ENCODE results near the gene RAB3A.

Gene RAB3A

GRCh38 chr19:18226956-18227780, 23.3 kb upstream of the RAB3A start:
- Histone ChIP-seq H3K9me3 (ENCODE audit: low read depth, low read length) (no peaks in the 10 kb centered on the region), H3K36me3 (ENCODE audit: insufficient read depth, low read length) (no peaks in the 10 kb centered on the region), H3K27ac (no peak overlapping the region), H3K9ac (ENCODE audit: insufficient read length) (no peak overlapping the region), H3K4me3 (no peak overlapping the region)
- no peak for DNase-seq (ENCODE audit: low read depth, low spot score)
- no peak for TF ChIP-seq POLR2AphosphoS5 (IDR thresholded peaks at IDR 0.05; ENCODE audit: borderline replicate concordance, low read depth, low read length)
- TF ChIP-seq FOXP2 (optimal IDR thresholded peaks at IDR 0.05; ENCODE audit: control extremely low read depth, extremely low read length, insufficient read depth) = no peak
- TF ChIP-seq EZH2 (IDR thresholded peaks at IDR 0.05) = no peak

- Histone ChIP-seq H3K9me3 (ENCODE audit: low read depth, low read length) (no peaks in the 10 kb centered on the region), H3K4me3 (peak within 1 kb of the TSS; percentile 77), H3K27ac (no peak within 1 kb of the TSS), H3K36me3 (ENCODE audit: insufficient read depth, low read length) (no peaks in the 10 kb centered on the region), H3K9ac (ENCODE audit: insufficient read length) (no peak within 1 kb of the TSS)
- no peak for TF ChIP-seq EZH2 (IDR thresholded peaks at IDR 0.05)
- TF ChIP-seq POLR2AphosphoS5 (IDR thresholded peaks at IDR 0.05; ENCODE audit: borderline replicate concordance, low read depth, low read length) = no peak
- TF ChIP-seq FOXP2 (optimal IDR thresholded peaks at IDR 0.05; ENCODE audit: control extremely low read depth, extremely low read length, insufficient read depth) = no peak
- no peak for DNase-seq (ENCODE audit: low read depth, low spot score)
Observed at GRCh38 chr19:18225702-18226468, 22.0 kb upstream of the RAB3A start, which contains the start of gene PDE4C. PDE4C (minus strand) TSS chr19:18226438; CDS start chr19:18226415, 23 bp downstream.

GRCh38 chr19:18225355-18225701, 21.5 kb upstream of the RAB3A start:
- no peak for DNase-seq (ENCODE audit: low read depth, low spot score)
- Histone ChIP-seq H3K27ac (no peak overlapping the region), H3K4me3 (peak overlapping the region; percentile 77), H3K9me3 (ENCODE audit: low read depth, low read length) (no peaks in the 10 kb centered on the region), H3K9ac (ENCODE audit: insufficient read length) (no peak overlapping the region), H3K36me3 (ENCODE audit: insufficient read depth, low read length) (no peaks in the 10 kb centered on the region)
- TF ChIP-seq EZH2 (IDR thresholded peaks at IDR 0.05) (no peak), POLR2AphosphoS5 (IDR thresholded peaks at IDR 0.05; ENCODE audit: borderline replicate concordance, low read depth, low read length) (no peak), FOXP2 (optimal IDR thresholded peaks at IDR 0.05; ENCODE audit: control extremely low read depth, extremely low read length, insufficient read depth) (no peak)

DNA sequence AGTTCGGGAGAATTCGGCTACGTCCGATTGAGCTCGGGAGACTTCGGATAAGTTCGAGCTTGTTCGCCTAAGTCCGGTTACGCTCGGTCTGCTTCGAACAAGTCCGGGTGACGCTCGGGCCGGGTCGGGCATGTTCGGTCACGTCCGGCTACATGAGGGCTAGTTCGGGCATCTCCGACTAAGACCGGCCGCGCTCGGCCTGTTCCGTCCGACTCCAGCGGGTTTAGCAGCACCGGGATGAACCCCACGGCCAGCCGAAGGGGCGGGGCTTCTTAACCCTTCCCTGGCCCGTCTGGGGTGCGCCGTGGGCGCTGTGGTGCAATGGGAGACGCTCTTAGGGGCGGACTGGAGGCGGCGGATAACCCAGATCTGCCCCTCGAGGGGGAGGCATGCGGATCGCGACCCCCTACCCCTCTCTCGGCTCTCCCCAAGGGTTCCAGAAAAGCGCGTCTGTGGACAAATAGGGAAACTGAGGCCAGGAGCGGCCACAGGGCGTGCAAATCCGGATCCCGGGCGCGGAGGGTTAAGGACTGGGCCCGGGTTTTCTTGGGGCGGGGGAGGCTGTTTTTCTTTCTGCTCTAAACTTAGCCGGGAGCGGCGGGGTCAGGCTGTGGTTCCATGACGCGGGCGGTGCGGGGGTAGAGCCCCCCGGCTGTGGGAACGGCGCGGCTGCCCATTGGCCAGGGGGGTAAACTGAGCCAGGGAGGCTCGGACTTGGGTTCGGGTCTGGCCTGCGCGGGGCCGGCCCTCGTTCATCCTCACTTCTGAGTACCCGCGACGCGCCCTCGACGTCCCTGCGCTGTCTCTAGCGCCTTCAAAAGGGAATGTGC, 20.9 kb upstream of the RAB3A start:
- Histone ChIP-seq H3K27ac (no peak overlapping the region), H3K4me3 (peak overlapping the region; percentile 77), H3K36me3 (ENCODE audit: insufficient read depth, low read length) (no peaks in the 10 kb centered on the region), H3K9ac (ENCODE audit: insufficient read length) (peak overlapping the region; percentile 62), H3K9me3 (ENCODE audit: low read depth, low read length) (no peaks in the 10 kb centered on the region)
- TF ChIP-seq POLR2AphosphoS5 (IDR thresholded peaks at IDR 0.05; ENCODE audit: borderline replicate concordance, low read depth, low read length) (no peak), EZH2 (IDR thresholded peaks at IDR 0.05) (no peak), FOXP2 (optimal IDR thresholded peaks at IDR 0.05; ENCODE audit: control extremely low read depth, extremely low read length, insufficient read depth) (peak; percentile 32)
- DNase-seq (ENCODE audit: low read depth, low spot score) = peak; percentile 82

- Histone ChIP-seq H3K9ac (ENCODE audit: insufficient read length) (no peak overlapping the region), H3K9me3 (ENCODE audit: low read depth, low read length) (no peaks in the 10 kb centered on the region), H3K4me3 (peak overlapping the region; percentile 77), H3K36me3 (ENCODE audit: insufficient read depth, low read length) (no peaks in the 10 kb centered on the region), H3K27ac (no peak overlapping the region)
- TF ChIP-seq EZH2 (IDR thresholded peaks at IDR 0.05) (no peak), POLR2AphosphoS5 (IDR thresholded peaks at IDR 0.05; ENCODE audit: borderline replicate concordance, low read depth, low read length) (no peak)
- no peak for DNase-seq (ENCODE audit: low read depth, low spot score)
Observed at GRCh38 chr19:18223860-18224524, 20.1 kb upstream of the RAB3A start.

DNA sequence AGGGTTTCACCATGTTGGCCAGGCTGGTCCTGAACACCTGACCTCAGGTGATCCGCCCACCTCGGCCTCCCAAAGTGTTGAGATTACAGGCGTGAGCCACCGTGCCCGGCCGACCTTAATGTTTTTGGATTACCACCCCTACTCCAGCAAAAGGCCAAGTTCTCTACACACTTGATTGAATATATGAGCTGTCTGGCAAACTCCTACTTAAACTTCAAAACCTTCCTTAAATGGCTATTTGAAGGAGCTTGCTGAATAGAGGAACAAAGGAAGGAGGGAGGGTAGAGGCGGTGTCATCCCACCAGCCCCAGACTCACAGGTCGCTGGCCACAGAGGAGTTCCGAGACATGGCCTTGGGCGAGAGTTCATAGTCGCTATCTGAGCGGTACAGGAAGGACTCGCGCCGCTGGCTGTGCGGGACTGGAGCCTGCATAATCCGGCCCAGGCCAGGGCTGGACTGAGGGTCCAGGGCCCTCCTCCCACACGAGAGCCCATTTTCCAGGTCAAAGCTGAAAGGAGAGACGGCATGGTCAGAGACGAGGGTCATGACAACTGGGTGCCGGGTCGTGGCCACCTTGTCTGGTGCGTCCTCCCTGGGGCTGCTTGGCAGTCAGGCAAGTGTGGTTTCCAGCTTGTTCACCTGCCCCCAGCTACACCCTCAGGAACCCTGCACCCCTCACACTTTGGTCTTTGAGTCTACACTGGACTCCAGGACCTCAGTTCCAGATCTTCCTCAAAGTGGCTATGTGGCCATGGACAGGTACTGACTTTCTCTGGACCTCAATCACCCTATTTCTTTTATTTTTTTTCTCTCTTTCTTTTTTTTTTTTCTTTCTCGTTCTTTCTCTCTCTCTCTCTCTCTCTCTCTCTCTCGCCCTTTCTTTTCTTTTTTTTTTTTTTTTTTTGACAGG, 18.2 kb upstream of the RAB3A start:
- no peak for TF ChIP-seq POLR2AphosphoS5 (IDR thresholded peaks at IDR 0.05; ENCODE audit: borderline replicate concordance, low read depth, low read length)
- TF ChIP-seq EZH2 (IDR thresholded peaks at IDR 0.05) = no peak
- no peak for TF ChIP-seq FOXP2 (optimal IDR thresholded peaks at IDR 0.05; ENCODE audit: control extremely low read depth, extremely low read length, insufficient read depth)
- no peaks in the 10 kb centered on the region for H3K9me3 ChIP-seq (ENCODE audit: low read depth, low read length)
- H3K9ac ChIP-seq (ENCODE audit: insufficient read length) = no peak overlapping the region
- H3K27ac ChIP-seq = no peak overlapping the region
- no peak for DNase-seq (ENCODE audit: low read depth, low spot score)
- H3K36me3 ChIP-seq (ENCODE audit: insufficient read depth, low read length) = no peaks in the 10 kb centered on the region
- no peak overlapping the region for H3K4me3 ChIP-seq
